Sigmoid colon (tissue), 4 donors: ENCODE data around the gene SMU1.

Source experiments
- EP300 ChIP-seq, 4 donors: sonication (generic); formaldehyde crosslinking; IDR thresholded peaks; one replicate each; pipeline ENCODE4 v1.6.1; 2017; ENCODE audit warnings: antibody characterized with exemption in 4 of 4
- POLR2A ChIP-seq, 2 donors: fragments of 450-650 bp; IDR thresholded peaks; one replicate each; pipeline ENCODE4 v1.6.1; 2016; ENCODE audit warnings: antibody characterized with exemption in 2 of 2, mild to moderate bottlenecking in 2 of 2, moderate library complexity in 2 of 2
- POLR2AphosphoS5 ChIP-seq, 4 donors: sonication (generic); formaldehyde crosslinking; IDR thresholded peaks; one replicate each; pipeline ENCODE4 v1.6.1; 2017; ENCODE audit warnings: antibody characterized with exemption in 4 of 4
- TF ChIP-seq, protein P1 (sequence below), 4 experiments: fragments of 450-650 bp in 3 of 4; fragments of 200-600 bp in 1 of 4; IDR thresholded peaks; one replicate each; pipeline ENCODE4 v1.5.1; 2016 to 2019; ENCODE audit warnings: antibody characterized with exemption in 4 of 4, mild to moderate bottlenecking in 3 of 4, moderate library complexity in 2 of 4

DNA sequence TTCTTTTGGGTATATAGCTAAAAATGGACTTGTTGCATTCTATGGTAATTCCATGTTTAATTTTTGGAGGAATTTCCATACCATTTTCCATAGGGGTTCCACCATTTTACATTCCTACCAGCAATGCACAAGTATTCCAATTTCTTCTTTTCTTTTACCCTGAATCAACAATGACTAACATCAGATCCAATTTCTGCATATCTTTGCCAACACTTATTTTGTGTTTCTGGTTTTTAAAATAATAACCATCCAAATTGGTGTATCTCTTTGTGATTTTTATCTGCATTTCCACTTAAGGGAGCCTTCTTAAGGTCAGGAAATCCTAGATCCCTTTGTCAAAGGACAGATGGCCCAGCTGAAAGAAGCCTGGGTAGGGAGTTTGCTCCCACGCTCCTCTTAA, 29.5 kb upstream of the SMU1 start:
- TF ChIP-seq, protein P1, sequence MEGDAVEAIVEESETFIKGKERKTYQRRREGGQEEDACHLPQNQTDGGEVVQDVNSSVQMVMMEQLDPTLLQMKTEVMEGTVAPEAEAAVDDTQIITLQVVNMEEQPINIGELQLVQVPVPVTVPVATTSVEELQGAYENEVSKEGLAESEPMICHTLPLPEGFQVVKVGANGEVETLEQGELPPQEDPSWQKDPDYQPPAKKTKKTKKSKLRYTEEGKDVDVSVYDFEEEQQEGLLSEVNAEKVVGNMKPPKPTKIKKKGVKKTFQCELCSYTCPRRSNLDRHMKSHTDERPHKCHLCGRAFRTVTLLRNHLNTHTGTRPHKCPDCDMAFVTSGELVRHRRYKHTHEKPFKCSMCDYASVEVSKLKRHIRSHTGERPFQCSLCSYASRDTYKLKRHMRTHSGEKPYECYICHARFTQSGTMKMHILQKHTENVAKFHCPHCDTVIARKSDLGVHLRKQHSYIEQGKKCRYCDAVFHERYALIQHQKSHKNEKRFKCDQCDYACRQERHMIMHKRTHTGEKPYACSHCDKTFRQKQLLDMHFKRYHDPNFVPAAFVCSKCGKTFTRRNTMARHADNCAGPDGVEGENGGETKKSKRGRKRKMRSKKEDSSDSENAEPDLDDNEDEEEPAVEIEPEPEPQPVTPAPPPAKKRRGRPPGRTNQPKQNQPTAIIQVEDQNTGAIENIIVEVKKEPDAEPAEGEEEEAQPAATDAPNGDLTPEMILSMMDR (IDR thresholded peaks at IDR 0.05), result no peak
- TF ChIP-seq EP300 (IDR thresholded peaks at IDR 0.05) (no peak), POLR2AphosphoS5 (IDR thresholded peaks at IDR 0.05) (no peak), POLR2A (IDR thresholded peaks at IDR 0.05) (no peak)
